Esophagus muscularis mucosa (tissue), 4 donors: ENCODE data around the gene CCDC66. TPM values are rescaled to one million over a fixed set of nuclear protein-coding genes. Genes with fewer than 3 reads are reported as not detected.

Source experiments
- DNase-seq: peaks from one replicate; pipeline ENCODE4 v3.0.0-alpha.2; 2017; ENCODE audit errors: extremely low spot score
- H3K27ac ChIP-seq, 4 donors: fragments of 200-600 bp; sonication (generic); replicated peaks in 1 of 4; 1 replicate in 3 of 4; 2 replicates in 1 of 4; pipeline ENCODE4 v1.5.1; 2016 to 2019; ENCODE audit warnings: mild to moderate bottlenecking in 1 of 4
- H3K27me3 ChIP-seq, 4 donors: fragments of 200-600 bp; sonication (generic); one replicate each; pipeline versions ENCODE4 v1.5.1 to v1.6.0; 2016 to 2019
- H3K36me3 ChIP-seq, 4 donors: fragments of 200-600 bp; sonication (generic); one replicate each; pipeline ENCODE4 v1.5.1; 2016 to 2019
- H3K4me1 ChIP-seq, 4 donors: fragments of 200-600 bp; sonication (generic); one replicate each; pipeline ENCODE4 v1.5.1; 2016 to 2019
- H3K4me3 ChIP-seq, 4 donors: fragments of 200-600 bp; sonication (generic); 1 replicate in 2 of 4; 2 replicates in 2 of 4; pipeline ENCODE4 v1.5.1; 2016 to 2019; ENCODE audit warnings: mild to moderate bottlenecking in 4 of 4, moderate library complexity in 1 of 4
- H3K9me3 ChIP-seq, 4 donors: fragments of 200-600 bp; sonication (generic); 1 replicate in 3 of 4; 2 replicates in 1 of 4; pipeline ENCODE4 v1.5.1; 2016 to 2019
- CTCF ChIP-seq, 3 experiments: fragments of 200-600 bp in 2 of 3; fragments of 450-650 bp in 1 of 3; sonication (generic) in 2 of 3; IDR thresholded peaks; one replicate each; pipeline ENCODE4 v1.5.1; 2017 to 2019; ENCODE audit warnings: antibody characterized with exemption in 3 of 3, mild to moderate bottlenecking in 2 of 3, moderate library complexity in 1 of 3
- EP300 ChIP-seq: sonication (generic); formaldehyde crosslinking; IDR thresholded peaks from one replicate; pipeline ENCODE4 v1.6.1; 2017; ENCODE audit warnings: antibody characterized with exemption
- POLR2A ChIP-seq: fragments of 450-650 bp; IDR thresholded peaks from one replicate; pipeline ENCODE4 v1.6.1; 2017; ENCODE audit warnings: antibody characterized with exemption, moderate library complexity, mild to moderate bottlenecking, low read depth
- POLR2AphosphoS5 ChIP-seq, 2 donors: sonication (generic); formaldehyde crosslinking; IDR thresholded peaks; one replicate each; pipeline ENCODE4 v1.6.1; 2017; ENCODE audit warnings: antibody characterized with exemption in 2 of 2
- WGBS: methylation state at CpG from one replicate; pipeline ENCODE4 v1.1.5; 2018; 5-methylcytosine and 5-hydroxymethylcytosine counted together
- intact Hi-C: fragments of 100-400 bp; cut with DNase I; formaldehyde crosslinking; loops from one replicate; pipeline ENCODE4 v1.15.1; 2023
- total RNA-seq, 4 donors: library from RNA; depleted of rRNA; stranded (reverse); fragments of >200 nt; gene quantifications; one replicate each; pipeline versions ENCODE4 v1.1.0 to v1.2.1, GENCODE V29; 2016

CCDC66 gene
- total RNA-seq: 10 to 100 TPM; 15.3 to 37.8 (median 18.9) TPM

GRCh38 chr3:56556908-56557830, at the start of gene CCDC66:
Gene CCDC66, plus strand, starts transcription at chr3:56557175. Its CDS starts 68 bp downstream, at chr3:56557243.
- Histone ChIP-seq H3K36me3 (peaks cover 10 to 27% (median 20%) of the 10 kb centered on the region in 4 donors), H3K4me3 (peak within 1 kb of the TSS; percentile 59 to 88 (median 82)), H3K27ac (peak within 1 kb of the TSS; percentile 82 to 92 (median 88)), H3K4me1 (peaks cover 11 to 20% (median 16%) of the 10 kb centered on the region in 4 donors), H3K9me3 (no peaks in the 10 kb centered on the region), H3K27me3 (no peaks in the 10 kb centered on the region)
- no peak for TF ChIP-seq EP300
- peak; percentile 56 to 74 (median 61) for TF ChIP-seq CTCF (IDR thresholded peaks at IDR 0.05)
- TF ChIP-seq POLR2AphosphoS5 (IDR thresholded peaks at IDR 0.05): peak; percentile 91 to 98
- TF ChIP-seq POLR2A: peak; percentile 75
- DNase-seq: peak; percentile 98
- intact Hi-C loops: no loop called here
- WGBS: under 1% methylated on average over 35 of the region's 54 CpGs

GRCh38 chr3:56519641-56520040, 37.3 kb upstream of the CCDC66 start:
- H3K36me3 ChIP-seq: no peaks in the 10 kb centered on the region
- H3K4me1 ChIP-seq: no peaks in the 10 kb centered on the region
- no peak overlapping the region for H3K27ac ChIP-seq
- H3K4me3 ChIP-seq: no peak overlapping the region
- TF ChIP-seq EP300: no peak
- TF ChIP-seq CTCF (IDR thresholded peaks at IDR 0.05): no peak
- no peak for TF ChIP-seq POLR2A
- no peak for TF ChIP-seq POLR2AphosphoS5 (IDR thresholded peaks at IDR 0.05)
- intact Hi-C loops: no loop called here
- DNase-seq: no peak
- H3K9me3 ChIP-seq: no peaks in the 10 kb centered on the region
- WGBS: 36% methylated on average over 1 of the region's 1 CpG
- peaks cover 0 to 7% (median 0%) of the 10 kb centered on the region in 4 donors for H3K27me3 ChIP-seq

- no peaks in the 10 kb centered on the region for H3K4me1 ChIP-seq
- H3K27me3 ChIP-seq: peaks cover 0 to 12% (median 0%) of the 10 kb centered on the region in 4 donors
- no peaks in the 10 kb centered on the region for H3K9me3 ChIP-seq
- H3K27ac ChIP-seq: no peak overlapping the region
- DNase-seq: no peak
- WGBS: 47% methylated on average over 7 of the region's 7 CpGs
- no peak overlapping the region for H3K4me3 ChIP-seq
- intact Hi-C loops: no loop called here
- H3K36me3 ChIP-seq: no peaks in the 10 kb centered on the region
- no peak for TF ChIP-seq POLR2A
- no peak for TF ChIP-seq EP300
- no peak for TF ChIP-seq CTCF (IDR thresholded peaks at IDR 0.05)
- no peak for TF ChIP-seq POLR2AphosphoS5 (IDR thresholded peaks at IDR 0.05)
Observed at GRCh38 chr3:56522374-56522773, 34.6 kb upstream of the CCDC66 start.

- Histone ChIP-seq H3K9me3 (no peaks in the 10 kb centered on the region), H3K36me3 (no peaks in the 10 kb centered on the region), H3K4me3 (no peak overlapping the region), H3K27me3 (peaks cover 0 to 5% (median 0%) of the 10 kb centered on the region in 4 donors), H3K27ac (no peak overlapping the region), H3K4me1 (no peaks in the 10 kb centered on the region)
- TF ChIP-seq POLR2A (no peak), POLR2AphosphoS5 (IDR thresholded peaks at IDR 0.05) (no peak), EP300 (no peak), CTCF (IDR thresholded peaks at IDR 0.05) (no peak)
- 36% methylated on average over 1 of the region's 1 CpG for WGBS
- intact Hi-C loops: no loop called here
- DNase-seq: peak; percentile 90
Observed at GRCh38 chr3:56525291-56525690, 31.7 kb upstream of the CCDC66 start.
